Activated naive CD4-positive, alpha-beta T cell (primary cell): Measurements from ENCODE around the gene TRERF1.
A peak's percentile ranks its signal among the peaks of the same experiment; 100 is the strongest.
"Not testable (repeated sequence)": the region's sequence is repeated elsewhere in the genome, so short reads cannot be mapped to it uniquely, and the experiment has no call there.

Experiments used
- DNase-seq, 4 experiments: peaks; one replicate each; lab custom pipeline; 2025; lab: John Stamatoyannopoulos, UW

TRERF1 gene, protein sequence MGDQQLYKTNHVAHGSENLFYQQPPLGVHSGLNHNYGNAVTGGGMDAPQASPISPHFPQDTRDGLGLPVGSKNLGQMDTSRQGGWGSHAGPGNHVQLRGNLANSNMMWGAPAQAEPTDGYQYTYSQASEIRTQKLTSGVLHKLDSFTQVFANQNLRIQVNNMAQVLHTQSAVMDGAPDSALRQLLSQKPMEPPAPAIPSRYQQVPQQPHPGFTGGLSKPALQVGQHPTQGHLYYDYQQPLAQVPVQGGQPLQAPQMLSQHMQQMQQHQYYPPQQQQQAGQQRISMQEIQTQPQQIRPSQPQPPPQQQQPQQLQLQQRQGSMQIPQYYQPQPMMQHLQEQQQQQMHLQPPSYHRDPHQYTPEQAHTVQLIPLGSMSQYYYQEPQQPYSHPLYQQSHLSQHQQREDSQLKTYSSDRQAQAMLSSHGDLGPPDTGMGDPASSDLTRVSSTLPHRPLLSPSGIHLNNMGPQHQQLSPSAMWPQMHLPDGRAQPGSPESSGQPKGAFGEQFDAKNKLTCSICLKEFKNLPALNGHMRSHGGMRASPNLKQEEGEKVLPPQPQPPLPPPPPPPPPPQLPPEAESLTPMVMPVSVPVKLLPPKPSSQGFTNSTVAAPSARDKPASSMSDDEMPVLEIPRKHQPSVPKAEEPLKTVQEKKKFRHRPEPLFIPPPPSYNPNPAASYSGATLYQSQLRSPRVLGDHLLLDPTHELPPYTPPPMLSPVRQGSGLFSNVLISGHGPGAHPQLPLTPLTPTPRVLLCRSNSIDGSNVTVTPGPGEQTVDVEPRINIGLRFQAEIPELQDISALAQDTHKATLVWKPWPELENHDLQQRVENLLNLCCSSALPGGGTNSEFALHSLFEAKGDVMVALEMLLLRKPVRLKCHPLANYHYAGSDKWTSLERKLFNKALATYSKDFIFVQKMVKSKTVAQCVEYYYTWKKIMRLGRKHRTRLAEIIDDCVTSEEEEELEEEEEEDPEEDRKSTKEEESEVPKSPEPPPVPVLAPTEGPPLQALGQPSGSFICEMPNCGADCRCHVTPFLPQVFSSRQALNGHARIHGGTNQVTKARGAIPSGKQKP (N-terminal part only)

DNA sequence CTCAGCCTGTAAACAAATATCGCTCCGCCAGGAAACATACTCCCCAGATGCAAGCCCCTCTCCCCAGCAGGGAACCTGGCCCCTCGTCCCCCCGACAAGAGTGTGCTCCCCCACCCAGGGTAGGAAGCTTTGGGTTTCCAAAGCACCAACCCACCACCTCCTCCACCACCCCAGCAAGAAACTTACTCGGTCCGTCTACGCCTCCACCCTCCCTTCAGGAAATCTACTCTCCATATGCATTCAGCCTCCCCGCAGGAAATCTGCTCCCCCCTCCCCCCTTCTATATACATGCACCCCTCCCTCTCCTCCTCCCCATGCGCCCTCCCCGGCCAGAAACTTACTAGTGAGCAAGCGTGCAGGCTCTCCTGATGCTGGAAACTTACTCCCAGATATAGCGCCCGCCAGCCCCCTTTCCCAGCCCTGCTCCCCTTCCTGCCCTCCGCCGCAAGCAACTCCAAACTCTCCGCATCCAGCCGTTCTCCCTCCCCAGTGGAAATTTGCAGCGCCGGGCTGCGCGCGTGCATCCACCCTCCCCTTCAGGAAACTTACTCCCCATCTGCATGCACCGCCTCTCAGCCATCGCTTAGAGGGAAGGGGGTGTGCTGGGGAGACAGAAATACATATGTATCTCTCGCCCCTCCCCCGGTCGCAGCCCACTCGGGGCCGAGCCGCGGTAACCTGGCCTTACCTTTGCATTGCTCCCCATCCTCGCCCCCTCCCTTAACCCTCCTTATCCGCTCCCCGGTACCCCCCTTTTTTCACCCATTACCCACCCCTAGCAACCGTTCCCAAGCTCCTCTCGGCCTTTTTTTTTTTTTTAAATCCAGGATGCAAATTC is at the start of gene TRERF1:
Gene TRERF1 (minus strand): TSS at position 594 of the 838 bp plus-strand sequence. CDS start 182,336 bp downstream, outside the sequence.
- peak in 2 of 4 experiments; percentile 11 to 47 for DNase-seq

DNA sequence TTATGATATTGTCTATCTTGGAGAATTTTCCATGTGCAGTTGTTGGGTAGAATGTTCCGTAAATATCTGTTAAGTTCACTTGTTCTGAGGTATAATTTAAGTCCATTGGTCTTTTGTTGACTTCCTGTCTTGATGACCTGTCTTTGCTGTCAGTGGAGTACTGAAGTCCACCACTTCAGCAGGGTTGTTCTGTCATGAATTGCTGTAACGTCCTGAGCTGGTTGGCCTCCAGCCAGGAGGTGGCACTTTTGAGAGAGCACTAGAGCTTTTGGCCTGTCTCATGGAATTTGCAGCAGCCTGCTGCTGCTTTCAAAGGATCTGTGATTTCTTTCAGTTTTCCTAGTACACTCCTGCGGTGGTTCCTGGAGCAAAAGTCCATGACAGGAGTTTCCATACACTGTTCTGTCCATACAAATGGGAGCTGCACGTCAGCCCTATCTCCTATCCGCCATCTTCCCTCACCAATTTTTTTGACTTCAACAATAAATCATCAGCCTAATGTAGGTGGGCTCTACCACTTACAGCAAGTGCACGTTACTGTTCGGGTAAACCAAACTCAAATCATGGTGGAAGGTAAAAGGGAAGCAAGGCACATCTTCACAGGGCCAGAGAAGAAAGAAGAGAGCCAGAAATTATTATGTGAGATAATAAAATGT is 46.9 kb upstream of the TRERF1 start:
- DNase-seq = no peak

DNA sequence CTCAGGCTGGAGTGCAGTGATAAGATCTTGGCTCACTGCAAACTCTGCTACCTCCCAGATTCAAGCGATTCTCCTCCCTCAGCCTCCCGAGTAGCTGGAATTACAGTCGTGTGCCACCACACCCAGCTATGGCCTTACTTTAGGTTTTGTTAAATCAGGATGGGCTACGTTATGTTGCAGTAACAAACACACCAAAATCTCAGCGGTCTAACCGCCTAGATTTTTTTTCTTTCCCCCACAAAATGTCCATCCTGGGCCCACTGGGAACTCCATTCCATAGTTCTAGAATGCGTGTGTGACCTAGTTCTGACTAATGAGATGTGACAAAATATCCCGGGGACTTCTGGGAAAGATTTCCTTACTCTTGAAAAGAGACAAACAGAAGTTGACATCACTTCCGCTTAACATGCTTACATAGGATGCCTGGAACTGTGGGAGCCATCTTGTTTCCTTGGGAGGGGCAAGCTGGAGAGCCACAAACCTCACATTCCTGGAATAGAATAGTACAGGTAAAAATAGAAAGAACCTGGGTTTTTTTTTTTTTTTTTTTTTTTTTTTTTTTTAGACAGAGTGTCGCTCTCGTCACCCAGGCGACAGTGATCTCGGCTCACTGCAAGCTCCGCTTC is 42.3 kb upstream of the TRERF1 start:
- DNase-seq = no peak

DNA sequence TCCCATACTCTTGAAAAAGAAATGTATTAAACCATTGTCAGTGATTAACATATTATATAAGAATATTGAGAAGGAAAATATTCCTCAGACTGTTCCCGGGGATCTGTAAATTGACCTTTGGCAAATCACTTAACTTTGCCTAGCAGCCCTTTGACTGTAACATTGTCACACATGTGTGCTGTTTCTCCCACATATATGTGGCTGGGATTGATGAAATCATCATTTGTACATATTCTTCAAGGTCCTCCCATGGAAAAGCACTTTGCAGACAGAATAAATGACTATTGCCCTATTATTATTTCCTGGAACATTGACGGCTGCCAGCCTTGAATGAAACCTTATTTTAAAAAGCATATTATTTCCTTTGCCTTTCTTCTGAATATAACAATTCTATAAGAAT is 36.4 kb upstream of the TRERF1 start:
- no peak for DNase-seq

- no peak for DNase-seq
These were observed 32.5 kb upstream of the TRERF1 start for GRCh38 chr6:42484261-42484660.

- no peak for DNase-seq
These were observed 30.4 kb upstream of the TRERF1 start for GRCh38 chr6:42482174-42482573.

- no peak for DNase-seq
These were observed 20.0 kb upstream of the TRERF1 start for GRCh38 chr6:42471714-42472113.

DNA sequence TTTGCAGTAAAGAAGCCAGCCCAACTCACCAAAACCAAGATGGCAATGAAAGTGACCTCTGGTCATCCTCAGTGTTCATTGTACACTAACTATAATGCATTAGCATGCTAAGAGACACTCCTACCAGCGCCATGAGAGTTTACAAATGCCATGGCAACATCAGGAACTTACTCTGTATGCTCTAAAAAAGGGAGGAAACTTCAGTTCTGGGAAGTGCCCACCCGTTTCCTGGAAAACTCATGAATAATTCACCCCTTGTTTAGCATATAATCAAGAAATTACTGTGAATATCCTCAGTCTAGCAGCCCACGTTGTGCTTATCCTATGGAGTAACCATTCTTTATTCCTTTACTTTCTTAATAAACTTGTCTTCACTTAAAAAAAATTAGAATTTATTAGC is 19.4 kb upstream of the TRERF1 start:
- DNase-seq = no peak

DNA sequence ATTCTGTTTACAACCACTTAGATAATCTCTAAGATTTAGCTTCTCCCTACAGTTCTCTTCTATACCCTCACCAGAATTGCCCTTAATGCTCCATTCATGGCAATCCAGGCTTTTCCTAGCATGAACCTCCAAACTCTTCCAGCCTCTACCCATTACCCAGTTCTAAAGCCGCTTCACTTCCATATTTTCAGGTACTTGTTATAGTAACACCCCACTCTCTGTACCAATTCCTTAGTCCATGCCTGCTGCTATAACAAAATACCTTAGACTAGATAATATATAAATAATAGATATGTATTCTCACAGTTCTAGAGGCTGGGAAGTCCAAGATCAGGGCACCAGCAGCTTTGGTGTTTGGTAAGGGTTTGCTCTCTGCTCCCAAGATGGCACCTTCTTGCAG is 16.5 kb upstream of the TRERF1 start:
- no peak for DNase-seq

DNA sequence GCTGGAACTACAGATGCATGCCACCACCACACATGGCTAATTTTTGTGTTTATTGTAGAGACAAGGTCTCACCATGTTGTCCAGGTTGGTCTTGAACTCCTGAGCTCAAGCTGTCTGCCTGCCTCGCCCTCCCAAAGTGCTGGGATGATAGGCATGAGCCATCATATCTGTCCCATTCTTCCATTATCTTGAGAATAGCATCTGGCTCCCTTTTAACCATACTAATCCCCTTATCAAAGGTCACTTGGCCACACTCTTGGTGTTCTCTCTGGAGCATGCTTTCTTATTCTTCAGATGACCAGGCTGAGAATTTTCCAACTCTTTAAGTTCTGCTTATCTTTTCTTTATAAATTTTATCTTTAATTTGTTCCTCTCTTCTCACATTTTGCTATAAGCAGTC is 15.9 kb upstream of the TRERF1 start:
- no peak for DNase-seq

GRCh38 chr6:42466470-42466869 is 14.7 kb upstream of the TRERF1 start:
- not testable (repeated sequence) for DNase-seq

- DNase-seq = no peak
These were observed 10.8 kb upstream of the TRERF1 start for GRCh38 chr6:42462474-42462972.

- no peak for DNase-seq
These were observed 9.2 kb upstream of the TRERF1 start for GRCh38 chr6:42460883-42461282.

DNA sequence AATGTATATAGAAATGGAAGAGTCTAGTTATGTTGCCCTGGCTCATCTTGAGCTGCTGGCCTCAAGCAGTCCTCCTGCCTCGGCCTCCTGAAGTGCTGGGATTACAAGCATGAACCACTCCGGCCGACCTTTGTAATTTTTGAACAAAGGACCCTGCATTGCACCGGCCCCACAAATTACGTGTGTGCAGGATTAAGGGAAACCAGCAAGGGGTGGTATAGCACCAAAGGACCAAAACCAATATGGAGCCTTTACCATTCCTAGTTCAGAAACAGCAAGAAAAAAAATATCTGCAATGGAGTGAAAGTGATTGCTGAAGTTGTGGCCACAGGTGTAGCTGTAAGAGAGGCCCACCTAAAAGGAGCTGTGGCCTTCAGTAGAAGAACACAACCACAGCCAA is 8.2 kb upstream of the TRERF1 start:
- DNase-seq = no peak

DNA sequence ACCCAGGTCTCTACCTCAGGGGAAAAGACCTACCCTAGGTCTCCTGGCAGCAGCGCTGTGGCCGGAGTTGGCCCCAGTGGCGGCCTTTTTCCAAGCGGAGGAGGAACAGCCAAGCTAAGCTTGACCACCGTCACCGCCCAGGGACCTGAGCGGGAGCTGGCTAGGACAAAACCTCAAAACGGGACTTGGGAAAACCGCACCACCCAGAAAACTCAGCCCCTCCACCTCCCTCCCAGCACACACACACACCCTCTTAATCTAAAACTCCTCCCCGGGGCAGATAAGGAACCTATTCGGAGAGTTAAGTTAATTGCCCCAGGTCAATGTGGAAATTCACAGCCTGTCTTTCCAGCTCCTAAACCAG is 2.7 kb upstream of the TRERF1 start:
- DNase-seq = no peak

GRCh38 chr6:42453654-42454427 is 2.1 kb upstream of the TRERF1 start:
- no peak for DNase-seq

DNA sequence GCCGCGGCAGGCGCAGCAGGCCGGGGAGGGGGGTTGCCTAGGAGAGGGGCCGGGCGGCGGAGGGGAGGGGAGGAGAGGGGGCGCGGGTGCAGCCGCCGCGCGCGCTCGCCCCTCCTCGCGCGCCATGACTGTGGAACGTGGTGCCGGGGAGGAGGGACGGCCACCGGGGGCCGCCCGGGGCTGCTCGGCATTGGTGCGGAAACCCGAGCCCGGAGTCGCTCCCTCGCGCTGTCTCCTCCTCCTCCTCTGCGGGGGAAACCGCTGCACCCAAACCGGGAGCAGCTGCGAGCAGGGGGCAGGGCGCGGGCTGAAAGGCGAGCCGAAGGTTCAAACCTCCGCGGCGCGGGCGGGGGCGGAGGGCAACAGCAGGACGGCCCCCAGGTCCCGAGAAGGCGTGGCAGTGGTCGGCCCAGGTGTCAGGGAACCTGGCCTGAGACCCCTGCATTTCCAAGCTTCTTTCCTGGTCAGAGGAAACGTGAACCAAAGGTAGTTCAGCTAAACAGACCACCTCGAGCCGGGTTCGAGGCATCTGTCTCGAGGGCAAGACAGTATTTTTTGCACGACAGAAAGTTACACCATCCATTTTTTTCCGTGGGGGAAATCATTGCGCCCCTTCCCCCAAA is 1.4 kb upstream of the TRERF1 start:
- DNase-seq = peak; percentile 37 to 68 (median 52)

DNA sequence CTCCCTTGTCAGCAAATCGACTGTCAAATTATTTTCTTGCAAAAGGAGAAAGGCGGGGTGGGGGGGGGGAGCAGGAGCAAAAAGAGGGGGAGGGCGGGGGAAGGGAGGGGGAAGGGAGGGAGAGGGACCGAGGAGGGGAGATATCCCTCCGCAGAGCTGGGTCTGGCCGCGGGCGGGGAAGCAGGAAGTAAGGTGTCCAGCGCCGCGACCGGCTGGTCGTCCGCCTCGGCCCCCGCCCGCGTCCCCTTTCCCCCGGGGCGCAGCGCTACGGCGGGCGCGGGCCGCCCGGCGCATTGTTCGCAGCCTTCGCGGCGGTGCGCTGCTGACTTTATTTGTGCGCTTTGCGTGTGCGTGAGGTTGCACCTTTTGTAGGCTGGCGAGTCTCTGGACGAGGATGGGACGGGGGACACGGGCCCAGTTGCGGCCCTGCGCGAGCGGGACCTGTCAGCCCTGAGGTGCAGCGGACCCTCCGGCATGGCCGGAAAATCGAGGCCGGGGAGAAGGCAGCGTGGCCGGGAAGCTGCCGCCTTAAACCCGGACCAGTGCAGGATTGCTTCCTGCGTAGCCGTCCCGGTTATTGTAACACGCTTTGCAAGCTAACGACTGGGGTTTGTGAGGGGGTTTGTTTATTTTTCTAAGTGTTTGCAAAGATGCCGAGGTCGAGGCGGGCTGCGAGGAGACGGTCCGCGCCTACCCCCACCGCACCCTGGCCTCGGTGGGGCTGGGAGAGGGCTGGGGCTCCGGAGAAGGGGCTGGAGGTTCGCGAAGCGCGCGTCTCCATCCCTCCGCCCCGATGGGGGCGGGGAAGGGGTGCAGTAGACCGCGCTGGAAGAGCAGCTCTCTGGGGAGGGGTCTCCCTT is 675 bp upstream of the TRERF1 start:
- DNase-seq = peak in 3 of 4 experiments; percentile 21 to 67 (median 52)
